ENCODE results near the gene ATP10B.
"Not testable (repeated sequence)": the region's sequence is repeated elsewhere in the genome, so short reads cannot be mapped to it uniquely, and the experiment has no call there.

Gene ATP10B

DNA sequence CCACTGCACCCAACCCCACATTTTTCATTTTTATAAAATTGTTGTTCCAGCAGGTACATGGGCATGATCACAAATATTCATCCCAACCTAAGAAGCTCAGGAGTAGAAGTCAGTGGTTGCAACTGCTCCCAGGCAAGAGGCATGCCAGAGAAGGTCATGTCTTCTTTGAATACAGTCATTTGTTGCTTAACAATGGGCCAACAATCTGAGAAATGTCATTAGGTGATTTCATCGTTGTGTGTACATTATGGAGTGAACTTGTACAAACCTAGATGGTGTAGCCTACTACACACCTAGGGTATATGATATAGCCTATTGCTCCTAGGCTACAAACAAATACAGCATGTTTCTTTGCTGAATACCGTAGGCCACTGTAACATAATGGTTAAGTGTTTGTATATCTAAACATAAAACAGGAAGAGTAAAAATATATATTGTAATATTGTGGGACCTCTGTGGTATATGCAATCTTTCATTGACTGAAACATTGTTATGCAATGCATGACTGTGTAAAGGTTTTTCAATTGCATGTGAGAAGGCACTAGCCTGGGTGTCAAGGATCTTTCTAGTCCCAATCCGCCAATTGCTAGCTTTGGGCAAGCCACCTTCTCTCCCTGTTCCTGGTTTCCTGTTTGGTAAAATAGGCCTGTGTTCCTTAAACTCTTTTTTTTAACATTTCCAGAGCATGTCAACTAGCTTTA, 27.6 kb downstream of the ATP10B start:
- in situ Hi-C loops (cut with MboI; ENCODE audit: low sequenced_read_pairs): no loop called here

DNA sequence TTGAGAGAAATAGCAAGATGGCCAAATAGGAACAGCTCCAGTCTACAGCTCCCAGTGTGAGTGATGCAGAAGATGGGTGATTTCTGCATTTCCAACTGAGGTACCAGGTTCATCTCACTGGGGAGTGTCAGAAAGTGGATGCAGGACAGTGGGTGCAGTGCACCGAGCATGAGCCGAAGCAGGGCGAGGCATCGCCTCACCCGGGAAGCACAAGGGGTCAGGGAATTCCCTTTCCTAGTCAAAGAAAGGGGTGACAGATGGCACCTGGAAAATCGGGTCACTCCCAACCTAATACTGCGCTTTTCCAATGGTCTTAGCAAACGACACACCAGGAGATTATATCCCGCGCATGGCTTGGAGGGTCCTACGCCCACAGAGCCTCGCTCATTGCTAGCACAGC, 39.0 kb downstream of the ATP10B start:
- in situ Hi-C loops (cut with MboI; ENCODE audit: low sequenced_read_pairs): not testable (repeated sequence)

DNA sequence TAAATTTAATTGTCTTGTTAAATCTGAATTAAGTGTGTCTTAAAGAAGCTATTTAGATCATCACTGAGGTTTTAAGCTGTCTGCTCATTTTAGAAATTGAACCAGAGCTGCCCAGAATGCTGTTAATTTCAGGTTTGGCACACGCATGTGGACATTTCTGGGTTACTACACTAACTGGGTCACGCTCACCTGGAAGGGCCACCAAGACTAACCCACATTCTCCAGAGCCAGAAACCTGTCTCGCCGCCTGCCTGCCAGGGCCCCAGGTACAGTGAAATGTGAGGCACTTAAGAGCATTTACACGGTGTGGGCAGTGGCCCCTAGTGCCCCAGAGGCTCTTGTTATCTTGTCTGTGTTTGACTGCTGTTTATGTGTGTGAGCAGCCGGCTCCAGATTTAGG, 46.6 kb downstream of the ATP10B start:
- in situ Hi-C loops (cut with MboI; ENCODE audit: low sequenced_read_pairs): no loop called here

DNA sequence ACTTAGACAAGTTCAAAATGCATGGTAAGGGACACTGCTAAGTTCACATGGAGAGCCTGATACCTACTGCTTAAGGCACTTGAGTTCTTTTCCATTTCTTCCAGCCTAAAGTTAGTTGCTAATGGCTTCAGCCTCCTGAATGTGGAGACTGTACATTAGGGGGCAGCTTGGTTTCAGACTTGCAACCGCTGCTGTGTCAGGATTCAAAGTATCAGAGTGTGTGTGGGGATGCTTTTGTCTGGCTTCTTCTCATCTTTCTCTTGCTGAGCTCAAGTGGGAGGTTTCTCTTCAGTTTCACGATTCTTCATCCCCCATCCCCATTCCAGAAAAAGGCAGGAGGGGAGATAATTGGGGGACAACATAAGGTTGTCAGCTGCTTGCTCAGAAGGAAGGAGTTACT, 49.4 kb downstream of the ATP10B start:
- in situ Hi-C loops (cut with MboI; ENCODE audit: low sequenced_read_pairs): no loop called here

DNA sequence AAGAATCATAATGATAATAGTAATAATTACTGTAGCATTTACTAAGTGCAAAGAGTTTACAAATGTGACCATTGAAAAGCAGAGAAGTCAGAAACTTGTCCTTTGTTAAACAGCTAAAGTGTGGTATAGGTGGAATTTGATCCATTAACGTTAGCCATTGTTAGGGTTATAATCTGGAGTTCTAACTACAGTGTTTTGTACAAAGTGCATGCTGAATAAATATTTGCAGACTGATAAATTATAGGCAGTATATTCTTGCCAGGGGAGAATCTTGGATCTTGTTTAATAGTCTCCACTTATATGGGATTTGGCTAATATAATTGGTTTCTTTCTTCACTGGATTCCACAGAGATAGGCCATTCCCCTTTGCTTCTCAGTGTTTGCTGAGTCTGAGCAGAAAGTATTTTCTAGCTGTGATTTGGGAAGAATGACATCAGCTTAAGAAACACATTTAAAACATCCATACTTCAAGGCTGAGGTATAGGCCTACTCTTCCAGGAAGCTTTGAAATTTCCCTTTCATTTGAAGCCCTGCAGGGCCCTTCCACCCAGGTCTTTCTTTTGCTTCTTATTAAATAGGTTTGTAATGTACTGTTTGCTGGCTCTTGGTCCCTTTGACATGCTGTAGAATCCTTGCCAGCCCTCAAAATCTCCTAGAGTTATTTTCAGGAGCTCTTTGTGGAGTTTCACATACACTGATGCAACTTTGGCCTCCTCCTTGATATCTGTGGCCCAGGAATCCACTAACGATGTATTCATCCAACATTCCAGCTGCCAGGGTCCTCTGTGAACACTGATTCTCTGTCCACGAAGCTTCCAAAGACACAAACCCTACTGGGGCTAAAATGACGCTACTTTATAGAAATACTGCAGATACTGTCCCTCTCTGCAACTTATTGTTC, 51.4 kb downstream of the ATP10B start:
- in situ Hi-C loops (cut with MboI; ENCODE audit: low sequenced_read_pairs): no loop called here

DNA sequence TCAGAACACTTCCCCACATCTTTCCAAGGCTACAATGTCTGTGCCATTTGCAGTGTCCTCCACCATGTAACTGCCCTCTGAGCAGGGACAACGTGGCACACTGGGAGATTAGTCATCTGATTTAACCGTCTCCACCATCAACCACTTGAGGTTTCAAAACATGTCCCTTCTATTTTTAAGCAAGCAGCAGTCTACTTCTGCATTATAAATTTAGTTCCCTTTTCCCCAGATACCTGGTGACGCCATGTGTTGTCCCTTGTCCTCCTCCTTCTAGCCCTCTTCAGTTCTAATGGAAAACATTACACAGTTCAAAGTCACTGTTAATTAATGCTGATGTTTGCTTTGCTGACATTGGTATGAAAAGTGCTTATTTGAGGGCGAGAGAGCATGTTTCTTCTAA, 52.8 kb downstream of the ATP10B start:
- in situ Hi-C loops (cut with MboI; ENCODE audit: low sequenced_read_pairs): no loop called here

DNA sequence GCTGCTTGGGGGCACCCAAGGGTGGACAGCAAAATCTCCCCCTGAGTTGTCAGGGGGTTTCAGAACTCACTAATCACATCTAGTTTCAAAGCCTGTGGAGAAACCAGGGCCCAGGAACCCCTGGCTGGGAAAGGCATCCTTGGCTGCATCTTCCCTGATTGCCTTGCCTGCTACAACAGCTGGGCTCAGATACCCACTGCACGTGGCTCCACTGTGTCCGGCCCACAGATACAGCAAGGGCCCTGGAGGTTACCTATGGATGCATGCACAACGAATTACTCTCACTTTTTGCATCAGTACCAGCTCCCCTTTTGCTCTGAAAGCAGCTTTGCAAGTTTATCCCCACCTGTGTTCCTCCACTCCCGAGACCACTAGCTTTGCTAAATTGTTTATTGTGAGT, 55.0 kb downstream of the ATP10B start:
- in situ Hi-C loops (cut with MboI; ENCODE audit: low sequenced_read_pairs): no loop called here

DNA sequence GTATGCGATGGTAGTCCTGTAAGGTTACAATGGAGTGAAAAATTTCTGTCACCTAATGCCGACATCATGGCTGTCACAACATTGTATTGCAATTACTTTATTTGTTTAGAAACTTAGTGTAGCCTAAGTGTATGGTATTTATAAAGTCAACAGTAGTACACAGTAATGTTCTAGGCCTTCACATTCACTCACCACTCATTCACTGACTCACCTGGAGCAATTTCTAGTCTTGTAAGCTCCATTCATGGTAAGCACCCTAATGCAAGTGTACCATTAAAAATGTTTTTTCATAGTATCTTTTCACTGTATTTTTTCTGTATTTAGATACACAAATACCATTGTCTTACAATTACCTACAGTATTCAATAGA, 58.5 kb downstream of the ATP10B start:
- in situ Hi-C loops (cut with MboI; ENCODE audit: low sequenced_read_pairs): no loop called here

DNA sequence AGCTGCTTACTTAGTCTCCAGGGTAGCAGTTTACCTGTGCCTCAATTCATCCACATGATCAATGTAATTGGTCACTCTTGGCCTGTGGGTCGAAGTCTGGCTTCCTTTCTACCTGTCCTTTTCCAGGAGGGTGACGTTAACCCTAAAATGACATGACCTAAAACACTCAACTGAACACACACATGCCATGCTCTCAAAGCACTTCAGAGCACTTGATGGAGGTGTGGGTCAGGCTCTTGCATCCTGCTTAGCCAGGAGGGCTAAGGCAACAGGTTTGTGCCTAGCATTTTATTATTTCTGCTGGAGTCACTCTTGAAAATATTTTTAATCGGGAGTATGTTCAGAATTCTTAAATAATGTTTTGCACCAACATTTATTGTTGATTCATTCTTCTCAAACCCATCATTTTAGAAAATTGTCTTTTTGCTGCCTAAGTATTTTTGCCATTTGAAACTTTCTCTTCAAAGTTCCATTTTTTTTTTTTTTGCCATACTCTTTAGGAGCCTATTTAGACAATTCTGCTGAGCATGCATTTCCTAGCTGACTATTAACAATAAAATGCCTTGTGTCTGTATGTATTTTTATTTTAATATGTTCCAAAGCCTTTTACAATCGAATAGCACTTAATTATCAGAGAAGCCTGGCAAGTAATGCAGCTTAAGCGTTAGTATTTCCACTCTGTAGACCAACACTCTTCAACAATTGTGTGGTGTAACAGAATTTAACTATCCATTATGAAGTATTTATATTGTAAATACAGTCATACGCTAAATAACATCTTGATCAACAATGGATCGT, 59.1 kb downstream of the ATP10B start:
- in situ Hi-C loops (cut with MboI; ENCODE audit: low sequenced_read_pairs): no loop called here

DNA sequence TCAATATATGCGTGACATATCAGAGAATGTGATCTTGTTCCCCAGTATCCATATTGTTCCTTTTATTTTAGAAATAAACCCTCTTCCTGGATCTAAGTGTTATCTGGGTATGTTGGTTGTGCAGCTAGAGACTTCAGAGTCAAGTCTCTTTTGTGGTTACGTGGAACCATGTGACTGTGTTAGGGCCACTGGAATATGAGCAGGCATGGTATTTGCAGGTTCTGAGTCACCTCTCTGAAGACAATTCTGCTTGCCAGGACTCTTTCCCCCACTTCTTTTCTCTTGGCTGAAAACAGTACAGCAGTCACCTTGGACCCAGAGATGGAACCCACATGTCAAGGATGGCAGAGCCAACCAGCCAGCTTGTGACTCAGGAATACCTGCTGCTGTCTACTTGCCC, 59.7 kb downstream of the ATP10B start:
- in situ Hi-C loops (cut with MboI; ENCODE audit: low sequenced_read_pairs): no loop called here

DNA sequence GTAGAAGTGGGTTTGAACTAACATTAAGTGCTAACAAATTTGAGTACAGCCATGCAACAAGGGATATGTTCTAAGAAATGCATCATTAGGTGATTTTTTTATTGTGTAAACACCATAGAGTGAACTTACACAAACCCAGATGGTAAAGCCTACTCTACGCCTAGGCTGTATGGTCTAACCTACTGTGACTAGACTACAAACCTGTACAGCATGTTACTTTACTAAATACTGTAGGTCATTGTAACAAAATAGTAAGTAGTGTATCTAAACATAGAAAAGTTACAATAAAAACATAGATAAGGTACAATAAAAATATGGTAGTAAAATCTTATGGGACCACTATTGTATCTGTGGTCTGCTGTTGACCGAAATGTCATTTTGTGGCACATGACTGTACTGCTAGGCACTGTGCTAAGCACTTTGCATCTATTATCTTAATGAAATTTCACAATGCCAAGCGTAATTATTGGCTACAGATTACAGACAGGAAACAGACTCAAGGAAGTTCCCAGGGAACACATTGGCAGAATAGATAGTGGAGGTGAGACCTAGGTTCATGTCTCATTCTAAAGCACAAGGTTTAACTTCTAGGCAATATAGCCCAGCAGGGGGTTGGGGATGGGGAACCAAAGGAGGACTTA, 62.7 kb downstream of the ATP10B start:
- in situ Hi-C loops (cut with MboI; ENCODE audit: low sequenced_read_pairs): no loop called here

DNA sequence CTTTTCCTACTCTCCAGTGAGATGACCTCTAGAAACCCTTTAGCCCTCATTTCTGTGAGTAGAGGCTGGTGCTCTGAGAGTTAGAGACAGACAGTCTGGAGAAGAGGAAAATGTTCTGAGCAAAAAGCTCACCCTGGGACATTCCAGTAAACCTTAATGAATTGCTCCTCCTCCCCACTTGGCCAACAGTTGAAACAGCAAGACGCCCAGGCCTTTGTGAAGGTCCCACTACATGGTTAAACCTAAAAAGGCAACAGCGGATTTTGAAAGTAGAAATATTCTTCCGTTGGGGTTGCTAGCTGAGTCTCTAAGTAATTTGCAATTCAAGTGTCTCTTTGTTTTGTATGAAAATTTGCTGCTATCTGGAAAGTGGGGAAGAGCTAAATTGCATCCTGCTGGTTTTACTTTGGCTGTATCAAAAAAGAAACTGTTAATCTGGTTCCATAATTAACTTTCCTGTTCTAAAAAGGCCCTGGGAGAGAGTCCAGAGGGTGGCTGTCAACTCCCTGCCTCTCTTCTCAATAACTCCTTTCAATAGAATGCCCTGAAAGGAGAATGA, 63.8 kb downstream of the ATP10B start:
- in situ Hi-C loops (cut with MboI; ENCODE audit: low sequenced_read_pairs): no loop called here

DNA sequence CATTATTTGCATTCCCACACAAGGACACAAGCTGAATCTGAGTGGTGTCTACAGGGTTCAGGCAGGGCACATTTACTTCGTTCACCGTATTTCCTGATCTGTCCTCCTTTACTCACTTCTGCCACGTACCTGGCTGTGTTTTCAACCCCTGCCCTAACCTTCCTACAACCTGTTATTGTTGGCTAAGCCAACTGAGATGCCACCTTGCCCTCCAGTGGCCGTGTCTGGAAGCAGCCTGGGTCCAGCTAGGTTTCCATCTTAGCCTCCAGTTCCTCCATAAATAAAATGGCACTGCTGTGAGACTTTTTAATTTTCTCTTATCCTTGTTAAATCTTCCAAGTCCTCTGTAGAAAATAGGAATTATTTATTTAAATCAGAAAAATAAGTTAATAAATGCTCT, 64.8 kb downstream of the ATP10B start:
- in situ Hi-C loops (cut with MboI; ENCODE audit: low sequenced_read_pairs): no loop called here

DNA sequence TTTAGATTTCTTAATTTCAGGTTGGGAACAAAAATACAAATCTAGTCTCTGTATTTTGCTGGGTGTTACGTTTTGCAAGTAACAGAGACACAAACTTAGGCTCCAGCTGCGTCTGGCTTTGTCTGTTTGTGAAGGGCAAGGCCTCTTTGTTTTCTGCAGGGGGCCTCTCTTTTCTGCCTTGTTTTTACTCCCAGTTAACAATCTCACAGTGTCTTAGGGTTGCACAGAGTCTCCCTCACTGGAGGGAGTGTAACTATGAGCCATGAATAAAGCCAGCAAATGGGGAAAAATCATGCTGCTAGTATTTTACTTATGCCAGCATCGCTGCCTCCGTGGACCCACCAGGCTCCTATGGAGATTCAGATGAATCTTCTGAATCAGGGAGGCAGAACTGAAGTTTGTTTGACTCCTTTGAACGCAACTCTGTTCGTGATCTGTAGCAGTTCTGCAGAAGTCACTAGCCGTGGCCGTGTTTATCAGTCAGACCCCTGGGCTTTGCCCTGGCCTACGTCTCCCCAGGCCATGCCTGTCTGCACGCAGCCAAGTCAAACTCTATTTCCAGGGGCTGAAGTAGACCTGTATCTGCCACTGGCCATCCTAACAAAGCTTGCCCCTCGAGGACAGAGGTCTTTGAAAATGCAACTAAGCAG, 77.2 kb downstream of the ATP10B start:
- in situ Hi-C loops (cut with MboI; ENCODE audit: low sequenced_read_pairs): no loop called here

DNA sequence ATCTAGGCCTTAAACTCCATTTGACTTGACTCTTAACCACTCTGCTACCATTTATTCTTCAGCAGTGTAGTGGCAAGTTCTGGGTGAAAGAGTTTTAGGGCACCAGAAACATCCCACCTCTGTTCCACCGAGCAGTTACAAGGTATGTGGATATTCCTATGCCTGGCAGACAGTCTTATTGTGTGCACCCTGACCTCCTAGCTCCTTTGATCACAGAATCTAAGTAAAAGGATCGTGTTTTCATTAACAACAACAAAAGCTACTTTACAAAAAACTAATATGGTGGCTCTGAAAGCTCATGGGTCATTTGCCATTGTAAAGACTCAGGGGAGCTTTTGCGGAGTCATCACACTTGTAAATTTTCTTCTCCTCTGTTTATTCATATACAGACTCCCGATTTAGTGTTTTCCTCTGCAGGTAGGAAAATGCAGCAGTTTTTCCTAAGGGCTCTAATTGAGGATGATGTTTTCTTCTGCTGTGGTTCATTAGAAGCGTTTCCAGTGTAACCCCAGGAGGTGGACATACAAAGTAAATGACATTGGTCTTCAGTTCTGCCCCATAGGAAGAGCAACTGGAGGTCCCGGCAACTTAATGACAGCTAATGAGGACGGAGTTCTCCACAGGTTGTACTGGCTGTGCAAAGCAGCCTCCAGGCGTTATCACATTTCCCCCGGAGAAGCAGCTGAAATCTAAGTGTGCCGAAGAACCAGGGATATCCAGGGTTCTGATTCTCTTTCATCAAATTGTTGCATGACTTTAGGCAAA, 78.2 kb downstream of the ATP10B start:
- in situ Hi-C loops (cut with MboI; ENCODE audit: low sequenced_read_pairs): no loop called here

DNA sequence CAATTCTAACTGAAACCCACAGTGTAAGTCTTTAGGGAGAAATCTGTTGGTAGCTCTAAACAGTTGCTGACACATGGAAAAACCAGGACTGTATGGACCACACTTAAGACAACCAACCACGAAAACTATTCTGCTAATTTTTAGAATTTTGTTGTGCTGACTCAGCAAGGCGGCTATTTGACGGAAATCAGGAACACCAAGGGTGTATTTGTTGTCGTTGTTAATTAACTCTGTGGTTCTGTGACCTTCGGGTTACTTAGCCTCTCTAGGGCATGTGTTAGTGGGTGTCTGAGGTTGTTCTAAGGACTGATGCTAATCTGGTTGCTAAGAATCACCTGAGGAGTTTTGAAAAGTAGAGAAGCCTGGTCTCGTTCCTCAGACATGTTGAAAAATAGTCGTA, 79.2 kb downstream of the ATP10B start:
- in situ Hi-C loops (cut with MboI; ENCODE audit: low sequenced_read_pairs): no loop called here

DNA sequence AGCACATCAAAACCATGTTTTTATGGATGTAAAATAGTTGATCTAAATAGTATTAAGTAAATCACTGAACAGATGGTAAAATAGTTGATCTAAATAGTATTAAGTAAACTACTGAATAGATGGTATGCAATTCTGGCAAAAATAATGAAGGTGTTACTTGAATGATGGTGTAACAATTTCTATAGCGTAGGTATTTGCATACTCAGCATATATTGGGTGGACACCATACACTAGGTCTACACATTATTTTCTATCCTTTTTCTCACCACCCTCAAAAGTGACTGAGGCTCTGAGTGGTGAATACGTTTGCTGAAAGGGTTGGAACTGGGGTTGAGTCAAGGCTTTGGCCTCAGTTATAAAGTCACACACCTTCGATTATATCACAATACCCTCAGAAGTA, 81.3 kb downstream of the ATP10B start:
- in situ Hi-C loops (cut with MboI; ENCODE audit: low sequenced_read_pairs): no loop called here

DNA sequence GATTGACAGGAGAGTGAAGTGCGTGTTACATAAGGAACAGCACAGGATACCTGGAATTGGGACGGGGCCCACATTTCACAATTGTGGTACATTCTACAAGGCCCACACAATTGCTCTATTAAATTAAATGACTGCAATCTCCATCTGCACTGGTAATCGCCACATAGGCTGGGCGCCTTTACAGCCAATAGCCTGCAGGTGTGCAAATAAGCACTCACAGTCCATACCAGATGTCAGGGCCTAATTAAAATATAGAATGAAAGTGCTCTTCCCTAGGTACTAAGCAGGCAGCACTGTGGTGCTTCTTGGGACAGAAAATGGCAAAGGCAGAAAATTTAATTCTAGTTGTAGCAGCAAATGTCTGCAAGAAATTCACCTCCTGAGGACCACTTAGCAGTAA, 82.7 kb downstream of the ATP10B start:
- in situ Hi-C loops (cut with MboI; ENCODE audit: low sequenced_read_pairs): no loop called here

DNA sequence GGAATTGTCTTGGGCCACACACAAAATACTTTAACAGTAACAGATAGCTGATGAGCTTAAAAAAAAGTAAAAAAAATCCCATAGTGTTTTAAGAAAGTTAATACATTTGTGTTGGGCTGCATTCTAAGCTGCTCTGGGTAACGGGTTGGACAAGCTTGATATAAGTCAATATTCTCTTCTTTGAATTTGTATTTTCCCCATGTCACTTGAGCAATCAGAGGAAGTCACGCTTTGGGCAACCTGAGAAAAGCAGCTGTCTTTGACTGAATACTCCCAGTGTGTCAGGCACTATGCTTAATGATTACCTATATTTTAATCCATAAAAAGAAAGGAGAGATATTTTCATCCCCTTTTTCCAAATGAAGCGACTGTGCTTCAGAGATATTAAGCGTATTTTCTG, 84.9 kb downstream of the ATP10B start:
- in situ Hi-C loops (cut with MboI; ENCODE audit: low sequenced_read_pairs): no loop called here

DNA sequence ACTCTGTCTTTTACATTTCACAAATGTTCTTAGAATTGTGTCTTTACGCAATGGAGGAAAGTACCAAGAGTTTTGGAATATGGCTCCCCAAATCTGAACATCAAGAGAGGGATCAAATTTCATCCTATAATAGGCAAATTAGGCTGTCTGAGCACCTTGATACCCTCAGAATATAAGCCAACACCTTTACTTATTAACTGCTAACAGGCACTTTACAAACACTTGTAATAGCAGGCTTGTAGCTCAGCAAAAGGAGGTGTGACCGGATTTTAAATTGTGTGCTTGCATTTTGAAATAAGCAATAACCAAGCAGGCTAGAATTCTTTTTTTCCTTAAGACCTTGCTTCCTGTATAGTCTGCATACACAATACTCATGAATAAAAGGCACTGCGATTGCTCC, 92.0 kb downstream of the ATP10B start:
- in situ Hi-C loops (cut with MboI; ENCODE audit: low sequenced_read_pairs): no loop called here
